Pancreas (tissue), 10 donors: ENCODE data around the gene DNAJC8. TPM values are rescaled to one million over a fixed set of nuclear protein-coding genes. Genes with fewer than 3 reads are reported as not detected.

Source experiments
- ATAC-seq, 4 donors: fragments of 200-7000 bp; cut with Tn5 transposase; one replicate each; pipeline versions ENCODE4 v1.8.0 to v1.9.1; 2020; ENCODE audit warnings: mild to moderate bottlenecking in 4 of 4, moderate library complexity in 4 of 4
- DNase-seq, 6 donors: peaks; one replicate each; pipeline ENCODE4 v3.0.0-alpha.2; 2020
- FAIRE-seq: peaks from 2 replicates; lab custom pipeline; 2012; peaks lifted over from hg19 to GRCh38; lab: Jason Lieb, UNC
- H3K27ac ChIP-seq, 4 donors: fragments of 200-600 bp; sonication (generic); 1 replicate in 3 of 4; 2 replicates in 1 of 4; pipeline versions ENCODE4 v1.5.0 to v1.8.0; 2020
- H3K27me3 ChIP-seq, 4 donors: fragments of 200-600 bp; one replicate each; pipeline ENCODE4 v1.8.0; 2021
- H3K36me3 ChIP-seq, 3 donors: fragments of 200-600 bp; sonication (generic) in 1 of 3; one replicate each; pipeline versions ENCODE4 v1.5.0 to v1.8.0; 2020 to 2021
- H3K4me1 ChIP-seq, 3 donors: fragments of 200-600 bp; one replicate each; pipeline ENCODE4 v1.8.0; 2021
- H3K4me3 ChIP-seq, 4 donors: fragments of 200-600 bp; sonication (generic) in 2 of 4; one replicate each; pipeline versions ENCODE4 v1.5.0 to v1.8.0; 2020 to 2021
- H3K9me3 ChIP-seq, 4 donors: fragments of 200-600 bp; one replicate each; pipeline ENCODE4 v1.8.0; 2021
- WGBS, 2 donors: extraction: QIAGEN DNeasy Blood & Tissue Kit; methylation state at CpG; one replicate each; pipeline ENCODE4 v1.1.7; 2013; 5-methylcytosine and 5-hydroxymethylcytosine counted together
- intact Hi-C, 3 donors: fragments of 100-400 bp; cut with DNase I; formaldehyde crosslinking; loops; one replicate each; pipeline versions ENCODE4 v1.11.1 to v1.14.2; 2022
- polyA plus RNA-seq, 2 donors: library from polyadenylated mRNA; stranded (reverse); fragments of 200-250 nt; gene quantifications; one replicate each; pipeline ENCODE4 v1.2.3, GENCODE V29; 2013
- total RNA-seq, 6 donors: library from RNA; stranded (reverse); fragmentation: NEBNext Ultra II Directional in 4 of 6; extraction: Animal tissue kit (Norgen Biotek cat#: 25700) in 4 of 6; gene quantifications; one replicate each; pipeline versions ENCODE4 v1.2.1 to v1.2.4, GENCODE V29; 2021 to 2023
- TF ChIP-seq, protein P1 (sequence below), 4 donors: fragments of 200-600 bp; sonication (generic) in 3 of 4; IDR thresholded peaks; one replicate each; pipeline versions ENCODE4 v1.5.0 to v1.8.0; 2021; ENCODE audit warnings: antibody characterized with exemption in 4 of 4
- donor health status: healthy with polysubstance abuse.
- donor health status: DM: no; HTN: no; CAD: no; lungs with moderate emphysema.
- donor health status: DM: no; HTN: no; CAD: no.
- donor health status: control.
- donor health status: control.
- donor health status: Bipolar disorder and iron deficiency.
- donor health status: DM: yes; HTN: yes; CAD: no.
- donor health status: DM: no; HTN: no; CAD: no.
- donor health status: DM: no; HTN: no; CAD: no.
- donor health status: DM: yes; HTN: yes; CAD: no.

DNAJC8 gene
- total and polyA plus RNA-seq, 8 donors, result 12.1 to 45.1 (median 20.6) TPM

DNA sequence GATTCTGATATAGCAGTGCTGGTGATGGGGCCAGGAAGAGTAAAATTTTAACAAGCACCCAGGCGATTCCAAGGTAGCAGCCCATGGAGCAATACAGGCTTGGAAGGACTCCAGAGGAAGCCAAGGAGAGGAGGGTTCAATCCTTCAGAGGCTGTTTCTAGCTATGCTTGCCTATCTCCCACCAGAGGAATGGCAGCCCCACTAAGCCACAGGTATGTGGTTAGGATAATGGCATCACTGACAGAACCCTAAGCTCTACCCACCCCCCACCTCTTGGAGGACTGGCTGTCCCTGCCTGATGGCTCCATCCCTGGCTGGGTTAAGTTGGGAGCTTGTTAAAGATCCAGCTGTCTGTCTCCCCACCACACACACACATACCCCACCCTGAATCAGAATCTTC is 37.0 kb downstream of the DNAJC8 start:
- Histone ChIP-seq H3K4me1 (no peaks in the 10 kb centered on the region), H3K36me3 (peaks cover 0 to 25% (median 1%) of the 10 kb centered on the region in 3 donors), H3K4me3 (no peak overlapping the region), H3K9me3 (no peaks in the 10 kb centered on the region), H3K27ac (no peak overlapping the region), H3K27me3 (no peaks in the 10 kb centered on the region)
- ATAC-seq (no peak), DNase-seq (no peak), FAIRE-seq (no peak)
- WGBS, 2 donors, result 70 to 73% methylated on average over 1 of the region's 1 CpG
- TF ChIP-seq, protein P1, sequence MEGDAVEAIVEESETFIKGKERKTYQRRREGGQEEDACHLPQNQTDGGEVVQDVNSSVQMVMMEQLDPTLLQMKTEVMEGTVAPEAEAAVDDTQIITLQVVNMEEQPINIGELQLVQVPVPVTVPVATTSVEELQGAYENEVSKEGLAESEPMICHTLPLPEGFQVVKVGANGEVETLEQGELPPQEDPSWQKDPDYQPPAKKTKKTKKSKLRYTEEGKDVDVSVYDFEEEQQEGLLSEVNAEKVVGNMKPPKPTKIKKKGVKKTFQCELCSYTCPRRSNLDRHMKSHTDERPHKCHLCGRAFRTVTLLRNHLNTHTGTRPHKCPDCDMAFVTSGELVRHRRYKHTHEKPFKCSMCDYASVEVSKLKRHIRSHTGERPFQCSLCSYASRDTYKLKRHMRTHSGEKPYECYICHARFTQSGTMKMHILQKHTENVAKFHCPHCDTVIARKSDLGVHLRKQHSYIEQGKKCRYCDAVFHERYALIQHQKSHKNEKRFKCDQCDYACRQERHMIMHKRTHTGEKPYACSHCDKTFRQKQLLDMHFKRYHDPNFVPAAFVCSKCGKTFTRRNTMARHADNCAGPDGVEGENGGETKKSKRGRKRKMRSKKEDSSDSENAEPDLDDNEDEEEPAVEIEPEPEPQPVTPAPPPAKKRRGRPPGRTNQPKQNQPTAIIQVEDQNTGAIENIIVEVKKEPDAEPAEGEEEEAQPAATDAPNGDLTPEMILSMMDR (IDR thresholded peaks at IDR 0.05), result no peak
- intact Hi-C loops, result no loop called here

DNA sequence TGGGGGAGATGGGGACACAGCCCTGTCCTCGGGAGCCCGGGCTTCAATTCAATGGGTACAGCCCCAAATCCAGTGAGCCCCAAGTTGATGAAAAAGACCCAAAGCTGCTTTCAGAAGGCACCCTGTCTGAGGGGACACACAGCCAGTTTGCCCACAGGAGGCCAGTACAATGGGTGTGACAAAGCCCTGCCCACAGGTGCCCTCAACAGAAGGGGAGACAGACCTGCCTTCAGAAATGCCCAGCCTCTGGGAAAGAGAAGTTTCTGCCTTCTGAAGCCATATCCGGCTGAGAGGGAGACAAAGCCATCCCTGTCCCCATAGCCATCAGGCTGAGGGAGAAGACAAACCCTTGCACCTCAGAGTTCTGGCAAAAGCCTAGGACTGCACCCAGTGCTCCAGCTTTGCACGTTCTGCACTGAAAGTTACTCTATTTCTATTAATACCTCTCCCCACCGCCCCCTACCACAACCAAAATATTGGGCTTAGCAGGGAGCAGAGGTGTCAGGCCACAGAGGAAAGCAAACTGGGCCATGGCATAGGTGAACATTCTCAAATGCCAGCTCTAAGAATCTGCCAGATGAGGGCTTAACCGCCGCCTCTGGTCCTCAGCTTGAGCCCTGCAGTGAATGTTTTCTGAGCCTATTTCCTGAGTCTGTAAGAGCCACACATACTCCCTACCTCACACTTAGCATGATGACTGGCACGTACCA is 38.3 kb downstream of the DNAJC8 start:
- Histone ChIP-seq H3K27ac (no peak overlapping the region), H3K4me1 (no peaks in the 10 kb centered on the region), H3K27me3 (no peaks in the 10 kb centered on the region), H3K9me3 (no peaks in the 10 kb centered on the region), H3K36me3 (peaks cover 0 to 13% (median 0%) of the 10 kb centered on the region in 3 donors), H3K4me3 (no peak overlapping the region)
- intact Hi-C loops, result no loop called here
- ATAC-seq (no peak), FAIRE-seq (no peak), DNase-seq (no peak)
- TF ChIP-seq, protein P1 (IDR thresholded peaks at IDR 0.05), result no peak
- 79 to 86% methylated on average over 8 of the region's 8 CpGs for WGBS, 2 donors

DNA sequence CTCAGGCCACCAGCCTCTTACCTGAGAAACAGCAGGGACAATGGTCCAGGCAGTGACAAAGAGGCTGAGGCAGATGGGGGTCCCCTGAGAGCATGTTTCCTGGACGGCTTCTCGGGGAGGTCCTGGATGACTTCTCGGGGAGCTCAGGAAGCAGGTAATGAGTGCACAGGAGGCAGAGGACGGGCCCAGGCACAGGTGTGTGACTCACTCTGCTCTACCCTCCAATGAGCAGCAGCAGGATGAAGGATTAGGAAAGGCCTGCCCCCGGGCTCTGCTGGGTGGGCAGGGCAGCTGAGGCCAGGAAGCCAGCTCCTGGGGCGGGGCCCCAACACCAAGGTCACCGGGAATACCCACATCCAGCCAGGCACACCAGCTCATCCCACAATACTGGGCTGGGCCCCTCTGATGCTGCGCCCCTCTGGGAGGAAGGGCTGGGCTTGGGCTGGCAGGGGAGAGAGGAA is 39.1 kb downstream of the DNAJC8 start:
- 72 to 90% methylated on average over 6 to 8 of the region's 8 CpGs for WGBS, 2 donors
- intact Hi-C loops, result no loop called here
- Histone ChIP-seq H3K36me3 (peaks cover 0 to 6% (median 0%) of the 10 kb centered on the region in 3 donors), H3K4me3 (no peak overlapping the region), H3K27ac (no peak overlapping the region), H3K27me3 (no peaks in the 10 kb centered on the region), H3K9me3 (no peaks in the 10 kb centered on the region), H3K4me1 (no peaks in the 10 kb centered on the region)
- peak in 1 of 6 donors; percentile 53 for DNase-seq
- ATAC-seq, result peak in 3 of 4 donors; percentile 55 to 82 (median 62)
- no peak for FAIRE-seq
- TF ChIP-seq, protein P1 (IDR thresholded peaks at IDR 0.05), result no peak

DNA sequence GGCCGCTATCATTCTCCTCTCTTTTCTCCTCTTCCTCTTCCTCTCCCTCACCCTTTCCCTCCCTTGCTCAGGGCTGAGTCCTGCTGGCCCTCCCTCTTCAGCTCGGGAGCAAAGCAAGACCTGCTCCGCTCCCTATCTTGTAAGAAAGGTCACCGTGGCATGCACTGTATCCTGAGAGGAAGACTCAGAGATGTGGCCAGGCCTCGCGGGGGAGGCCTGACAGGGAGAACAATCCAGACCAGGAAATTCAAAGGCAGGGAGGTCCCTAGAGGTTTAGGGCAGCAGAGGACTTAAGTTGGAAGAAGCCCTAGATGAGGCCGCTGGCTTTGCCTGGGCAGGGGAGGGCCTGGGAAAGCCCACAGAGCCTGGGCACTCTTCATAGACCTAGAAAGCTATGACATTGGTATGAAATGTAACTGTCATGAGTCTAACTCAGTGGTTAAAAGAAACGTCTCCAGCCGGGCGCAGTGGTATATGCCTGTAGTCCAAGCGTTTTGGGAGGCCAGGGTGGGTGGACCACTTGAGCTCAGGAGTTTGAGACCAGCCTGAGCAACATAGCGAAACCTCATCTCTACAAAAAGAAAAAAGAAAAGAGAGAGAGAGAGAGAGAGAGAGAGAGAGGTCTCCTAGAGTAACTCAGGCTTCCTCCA is 41.7 kb downstream of the DNAJC8 start:
- Histone ChIP-seq H3K4me1 (no peaks in the 10 kb centered on the region), H3K27me3 (no peaks in the 10 kb centered on the region), H3K36me3 (no peaks in the 10 kb centered on the region), H3K9me3 (no peaks in the 10 kb centered on the region), H3K27ac (no peak overlapping the region), H3K4me3 (no peak overlapping the region)
- no peak for FAIRE-seq
- intact Hi-C loops, result no loop called here
- no peak for DNase-seq
- no peak for ATAC-seq
- TF ChIP-seq, protein P1 (IDR thresholded peaks at IDR 0.05), result no peak
- WGBS, 2 donors, result 67 to 74% methylated on average over 12 of the region's 12 CpGs
